Esophagus muscularis mucosa (tissue), 3 donors: Measurements from ENCODE around the gene ERN1.

Source experiments
- POLR2A ChIP-seq: fragments of 450-650 bp; IDR thresholded peaks from one replicate; pipeline ENCODE4 v1.6.1; 2017; ENCODE audit warnings: antibody characterized with exemption, moderate library complexity, mild to moderate bottlenecking, low read depth
- POLR2AphosphoS5 ChIP-seq, 2 donors: sonication (generic); formaldehyde crosslinking; IDR thresholded peaks; one replicate each; pipeline ENCODE4 v1.6.1; 2017; ENCODE audit warnings: antibody characterized with exemption in 2 of 2
- TF ChIP-seq, protein P1 (sequence below), 3 experiments: fragments of 200-600 bp in 2 of 3; fragments of 450-650 bp in 1 of 3; sonication (generic) in 2 of 3; IDR thresholded peaks; one replicate each; pipeline ENCODE4 v1.5.1; 2017 to 2019; ENCODE audit warnings: antibody characterized with exemption in 3 of 3, mild to moderate bottlenecking in 2 of 3, moderate library complexity in 1 of 3

DNA sequence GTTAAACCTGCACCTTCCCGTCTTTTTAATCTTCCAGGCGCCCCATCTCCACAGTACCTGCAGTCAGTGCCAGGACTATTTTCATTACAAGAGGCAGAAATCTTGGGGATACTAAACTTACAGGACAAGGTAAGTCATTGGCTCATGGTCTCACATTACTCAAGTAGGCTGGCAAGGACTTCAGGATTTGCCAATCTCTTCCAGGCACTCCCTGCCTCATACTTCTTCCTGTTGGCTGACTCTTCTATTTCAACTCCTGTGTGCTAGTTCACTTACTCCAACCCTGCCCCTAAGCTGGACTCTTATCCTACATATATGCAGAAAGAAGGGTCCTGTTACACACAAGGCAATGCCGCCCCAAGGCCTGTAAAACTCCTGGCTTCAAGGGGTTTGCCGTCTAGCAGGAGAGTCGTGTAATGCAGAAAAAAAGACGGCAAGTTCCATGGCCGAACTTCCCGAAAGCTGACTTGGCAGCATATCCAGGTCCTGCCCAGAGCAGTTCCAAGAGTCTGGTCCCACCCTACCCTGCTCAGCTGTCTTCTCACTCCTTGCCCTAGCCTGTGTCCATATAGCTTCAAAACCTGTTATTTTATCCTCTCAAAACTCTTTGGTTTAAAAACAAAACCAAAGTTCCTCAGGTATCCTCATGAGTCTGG, 14.8 kb downstream of the ERN1 start:
- TF ChIP-seq, protein P1, sequence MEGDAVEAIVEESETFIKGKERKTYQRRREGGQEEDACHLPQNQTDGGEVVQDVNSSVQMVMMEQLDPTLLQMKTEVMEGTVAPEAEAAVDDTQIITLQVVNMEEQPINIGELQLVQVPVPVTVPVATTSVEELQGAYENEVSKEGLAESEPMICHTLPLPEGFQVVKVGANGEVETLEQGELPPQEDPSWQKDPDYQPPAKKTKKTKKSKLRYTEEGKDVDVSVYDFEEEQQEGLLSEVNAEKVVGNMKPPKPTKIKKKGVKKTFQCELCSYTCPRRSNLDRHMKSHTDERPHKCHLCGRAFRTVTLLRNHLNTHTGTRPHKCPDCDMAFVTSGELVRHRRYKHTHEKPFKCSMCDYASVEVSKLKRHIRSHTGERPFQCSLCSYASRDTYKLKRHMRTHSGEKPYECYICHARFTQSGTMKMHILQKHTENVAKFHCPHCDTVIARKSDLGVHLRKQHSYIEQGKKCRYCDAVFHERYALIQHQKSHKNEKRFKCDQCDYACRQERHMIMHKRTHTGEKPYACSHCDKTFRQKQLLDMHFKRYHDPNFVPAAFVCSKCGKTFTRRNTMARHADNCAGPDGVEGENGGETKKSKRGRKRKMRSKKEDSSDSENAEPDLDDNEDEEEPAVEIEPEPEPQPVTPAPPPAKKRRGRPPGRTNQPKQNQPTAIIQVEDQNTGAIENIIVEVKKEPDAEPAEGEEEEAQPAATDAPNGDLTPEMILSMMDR (IDR thresholded peaks at IDR 0.05) = no peak
- TF ChIP-seq POLR2A (no peak), POLR2AphosphoS5 (IDR thresholded peaks at IDR 0.05) (no peak)
